Mammary epithelial cell (primary cell): ENCODE measurements around the gene NTM.

Experiments used
- CTCF ChIP-seq, 2 donors: IDR thresholded peaks in 1 of 2; conservative IDR thresholded peaks in 1 of 2; 2 replicates each; pipeline ENCODE4 v1.5.1; 2011 to 2012; ENCODE audit warnings: inconsistent platforms in 2 of 2, low read length in 2 of 2, mild to moderate bottlenecking in 2 of 2, control low read depth in 1 of 2, low read depth in 1 of 2; ENCODE audit not compliant: insufficient read depth in 1 of 2; ENCODE audit errors: extremely low read depth in 1 of 2
- EZH2 ChIP-seq: IDR thresholded peaks from 2 replicates; pipeline ENCODE4 v1.6.1; 2012; ENCODE audit warnings: low read length, inconsistent platforms, borderline replicate concordance

DNA sequence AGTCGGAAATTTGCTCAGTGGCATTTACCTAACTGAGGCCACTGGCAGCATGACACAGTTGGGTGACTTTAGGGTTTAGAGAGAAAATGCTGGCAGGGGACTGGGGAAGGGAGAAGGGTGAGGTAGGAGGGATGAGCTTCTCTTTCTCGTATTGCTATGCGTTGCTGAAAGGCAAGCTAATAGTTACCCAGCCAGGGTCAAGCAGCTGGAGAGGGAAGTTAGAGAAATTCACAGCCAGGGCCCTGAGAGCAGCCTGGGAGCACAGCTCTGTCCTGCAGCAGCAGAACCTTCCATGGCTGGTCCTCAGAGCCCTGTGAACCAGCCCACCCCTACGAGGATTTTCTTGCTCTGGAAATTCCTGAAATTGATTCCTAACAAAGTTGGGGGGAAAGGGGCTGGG is 679.6 kb downstream of the NTM start:
- TF ChIP-seq CTCF (conservative IDR thresholded peaks at IDR 0.05 in 1 of 2, IDR thresholded peaks at IDR 0.05 in 1 of 2; ENCODE audit: extremely low read depth in 1 of 2, insufficient read depth in 1 of 2, low read depth in 1 of 2, low read length in 2 of 2), result no peak
- no peak for TF ChIP-seq EZH2
